NCI-H1694 treated with DMSO at 0.1 percent for 48 hours (cell line): ENCODE results near the gene FAM20C.

Experiments used
- DNase-seq: peaks from one replicate; lab custom pipeline; 2025; lab: John Stamatoyannopoulos, UW

The FAM20C gene

DNA sequence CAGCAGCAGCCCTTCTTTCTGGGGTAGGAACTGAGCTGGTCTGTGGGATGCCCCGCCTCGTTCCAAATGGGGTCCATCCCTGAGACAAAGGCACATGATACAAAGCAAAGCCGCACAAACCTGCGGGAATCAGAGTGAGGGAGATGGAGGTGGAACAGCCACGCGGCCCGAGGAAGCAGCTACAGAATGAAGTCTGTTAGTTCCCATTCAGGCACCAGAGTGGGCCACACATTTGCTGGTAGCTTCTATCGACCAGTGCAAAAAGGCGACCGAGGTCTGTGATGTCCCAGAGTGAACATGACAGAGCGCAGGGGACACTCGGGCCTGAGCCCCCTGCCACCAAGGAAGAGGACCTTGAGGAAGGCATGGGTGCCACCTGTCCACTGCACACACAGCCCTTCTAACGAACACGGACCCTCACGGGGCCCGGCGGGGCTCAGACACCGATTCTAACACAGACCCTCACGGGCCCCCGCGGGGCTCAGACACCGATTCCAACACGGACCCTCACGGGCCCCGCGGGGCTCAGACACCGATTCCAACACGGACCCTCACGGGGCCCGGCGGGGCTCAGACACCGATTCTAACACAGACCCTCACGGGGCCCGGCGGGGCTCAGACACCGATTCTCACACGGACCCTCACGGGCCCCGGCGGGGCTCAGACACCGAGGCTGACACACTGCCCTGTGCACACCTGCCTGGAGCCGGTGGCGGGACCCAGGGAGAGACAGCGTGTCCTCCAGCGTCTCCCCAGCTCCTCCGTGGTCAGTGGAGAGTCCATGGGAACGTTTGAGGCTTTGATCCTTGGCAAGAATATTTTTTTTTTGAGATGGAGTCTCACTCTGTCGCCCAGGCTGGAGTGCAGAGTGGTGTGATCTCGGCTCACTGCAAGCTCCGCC, 32.8 kb upstream of the FAM20C start:
- DNase-seq: peak; percentile 38

DNA sequence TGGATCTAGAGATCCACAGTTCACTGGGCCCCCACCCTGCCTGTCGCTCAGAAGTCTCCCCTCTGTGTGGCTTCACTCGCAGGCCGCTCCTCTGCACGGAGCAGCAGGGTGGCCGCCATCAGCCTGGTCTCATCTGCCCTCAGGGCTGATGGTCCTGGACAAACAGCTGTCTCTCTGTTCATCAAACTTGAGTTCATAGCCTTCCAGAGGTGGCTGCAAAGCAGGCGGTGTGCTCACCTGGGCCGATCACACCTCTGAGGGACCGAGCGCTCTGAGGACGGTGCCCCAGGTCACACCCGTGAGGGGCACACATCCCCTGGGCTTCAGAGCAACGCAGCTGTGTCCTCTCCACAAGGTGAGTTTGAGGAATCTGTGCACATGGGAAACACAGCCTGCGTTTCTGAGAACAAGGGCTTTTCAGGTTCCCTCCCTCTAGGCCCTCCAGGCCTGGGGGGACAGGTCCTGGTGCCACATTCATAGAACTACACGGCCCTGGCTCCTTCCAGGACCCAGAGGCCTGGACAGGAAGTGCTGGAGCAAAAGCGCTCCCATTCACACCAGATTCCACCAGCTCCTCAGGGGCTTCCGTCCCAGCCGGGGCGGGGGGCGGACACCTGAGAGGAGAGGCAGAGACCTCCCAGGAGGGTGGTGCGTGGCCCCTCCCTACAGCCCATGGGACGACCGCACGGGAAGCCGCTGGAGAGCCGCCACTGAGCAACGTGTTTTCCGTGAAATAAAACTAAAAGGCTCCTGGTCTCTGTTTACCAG, 31.2 kb upstream of the FAM20C start:
- DNase-seq: no peak

DNA sequence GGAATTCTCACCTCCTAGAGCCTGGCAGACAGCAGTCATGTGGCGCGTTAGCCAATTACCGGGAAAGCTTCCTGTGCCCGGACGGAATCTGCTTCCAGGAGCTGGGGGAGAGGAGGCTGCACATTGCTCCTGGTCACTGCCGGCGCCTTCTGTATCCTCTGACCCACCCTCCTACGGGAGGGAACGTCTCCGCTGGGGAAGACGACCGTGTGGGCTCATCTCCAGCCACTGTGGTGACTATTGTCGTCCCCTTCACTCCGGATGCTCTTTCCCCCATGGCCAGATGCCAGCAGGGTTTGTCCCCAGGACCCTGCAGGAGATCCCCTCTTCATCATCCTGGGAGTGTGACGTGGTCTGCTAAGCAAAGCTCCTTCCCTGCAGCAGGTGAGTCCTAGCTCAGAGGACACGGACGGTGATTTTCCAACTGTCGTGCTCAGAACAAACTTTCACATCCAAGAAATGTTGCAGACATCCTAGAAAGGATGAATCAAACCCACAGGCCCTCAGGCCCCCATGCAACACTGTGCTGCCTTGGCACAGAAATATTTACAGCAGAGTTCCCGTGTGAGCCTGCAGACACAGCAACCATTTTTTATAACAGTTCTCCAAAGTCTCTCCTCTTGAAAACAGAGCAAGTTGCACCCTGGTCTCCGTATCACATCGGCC, 29.6 kb upstream of the FAM20C start:
- DNase-seq: no peak

DNA sequence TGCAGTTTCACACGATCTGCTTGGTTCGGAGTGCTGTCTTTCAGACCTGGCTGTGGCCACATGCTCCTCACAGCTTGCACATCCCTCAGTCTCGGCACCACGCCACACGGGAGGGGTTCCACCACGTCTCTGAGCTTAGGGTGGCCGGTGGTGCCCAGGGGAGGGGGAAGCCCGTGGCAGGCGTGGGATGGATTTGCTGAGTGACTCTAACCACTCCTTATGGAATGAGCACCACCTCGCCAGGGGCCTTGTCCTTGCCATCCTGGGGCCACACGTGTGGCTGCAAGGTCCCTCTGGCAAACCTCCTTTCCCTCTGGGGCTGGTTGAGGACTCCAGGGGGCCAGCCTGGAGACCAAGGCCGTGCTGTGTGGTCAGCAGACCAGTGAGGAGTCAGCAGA, 29.1 kb upstream of the FAM20C start:
- DNase-seq: no peak

DNA sequence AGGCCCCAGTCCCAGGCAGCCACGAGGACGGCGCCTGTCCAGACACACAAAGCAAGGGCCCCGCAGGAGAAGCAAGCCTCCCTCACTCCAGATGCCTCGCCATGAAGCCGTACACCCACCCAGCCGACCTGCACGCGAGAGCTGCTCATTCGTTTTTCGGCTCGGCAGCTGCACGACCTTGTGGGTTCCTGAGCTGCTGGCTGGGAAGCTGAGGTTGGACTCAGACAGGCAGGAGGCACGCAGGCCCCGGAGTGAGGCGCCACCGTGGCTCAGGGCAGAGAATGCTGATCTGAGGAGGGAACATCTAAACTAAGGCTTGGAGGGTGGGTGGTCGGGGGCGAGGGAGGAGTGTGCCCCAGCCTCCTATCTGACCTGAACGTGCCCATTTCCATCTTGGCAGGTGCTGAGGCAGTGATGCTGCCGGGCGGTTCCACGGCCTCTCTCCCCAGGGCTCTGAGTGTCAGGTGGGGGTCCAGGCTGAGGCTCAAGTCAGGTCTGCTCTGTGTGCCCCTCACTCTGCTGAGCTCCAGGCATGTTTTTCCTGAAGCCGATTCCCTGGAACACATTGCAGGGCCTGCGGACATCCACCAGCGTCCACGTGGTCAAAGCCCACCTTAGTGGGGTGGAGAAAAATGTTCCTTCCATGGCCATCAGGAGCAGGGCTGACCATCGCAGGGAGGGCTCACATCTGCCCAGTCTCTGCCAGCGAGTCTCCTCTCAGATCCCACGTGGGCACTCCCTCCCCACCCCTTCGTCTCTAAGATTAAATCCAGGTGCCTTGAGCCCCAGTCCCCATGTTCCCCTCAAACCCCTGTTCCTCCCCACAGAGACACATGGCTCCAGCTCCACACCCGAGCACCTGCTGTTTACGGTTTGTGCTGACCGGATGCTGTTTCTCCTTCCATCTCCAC, 28.1 kb upstream of the FAM20C start:
- DNase-seq: no peak

DNA sequence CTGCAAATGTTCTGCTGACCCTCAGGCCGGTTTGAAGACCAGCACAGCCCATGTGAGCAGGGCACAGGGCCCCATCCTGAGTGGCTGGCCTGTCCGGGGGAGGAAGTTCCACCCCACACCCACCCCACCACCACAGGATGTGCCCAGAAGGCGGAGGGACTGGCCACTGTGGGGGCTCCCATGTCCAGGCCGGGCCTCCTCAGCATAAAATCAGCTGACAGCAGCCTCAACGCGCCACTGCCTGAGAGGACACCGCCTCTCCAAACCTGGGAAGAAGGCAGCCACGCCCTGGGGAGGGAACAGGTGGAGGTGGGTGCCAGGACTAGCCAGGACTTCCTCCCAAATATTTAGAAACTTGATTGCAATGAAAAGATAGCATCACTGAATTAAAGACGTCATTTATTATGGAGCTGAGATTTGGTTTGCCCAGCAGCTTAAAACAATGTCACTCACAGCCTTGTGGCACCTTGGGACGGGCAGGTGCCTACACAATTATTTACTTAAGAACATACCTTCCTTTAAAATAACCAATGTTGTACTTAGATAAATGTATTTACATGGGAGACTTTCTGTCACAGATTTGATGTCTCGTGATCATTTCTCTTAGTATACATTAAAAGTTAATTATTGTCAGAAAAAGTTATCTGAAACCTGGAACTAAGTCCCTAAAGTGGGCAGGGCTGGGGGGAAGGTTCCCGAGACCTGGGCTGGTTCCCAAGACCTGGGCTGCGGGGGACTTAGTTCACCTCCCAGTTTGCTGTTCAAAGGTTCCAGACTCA, 27.3 kb upstream of the FAM20C start:
- DNase-seq: no peak

DNA sequence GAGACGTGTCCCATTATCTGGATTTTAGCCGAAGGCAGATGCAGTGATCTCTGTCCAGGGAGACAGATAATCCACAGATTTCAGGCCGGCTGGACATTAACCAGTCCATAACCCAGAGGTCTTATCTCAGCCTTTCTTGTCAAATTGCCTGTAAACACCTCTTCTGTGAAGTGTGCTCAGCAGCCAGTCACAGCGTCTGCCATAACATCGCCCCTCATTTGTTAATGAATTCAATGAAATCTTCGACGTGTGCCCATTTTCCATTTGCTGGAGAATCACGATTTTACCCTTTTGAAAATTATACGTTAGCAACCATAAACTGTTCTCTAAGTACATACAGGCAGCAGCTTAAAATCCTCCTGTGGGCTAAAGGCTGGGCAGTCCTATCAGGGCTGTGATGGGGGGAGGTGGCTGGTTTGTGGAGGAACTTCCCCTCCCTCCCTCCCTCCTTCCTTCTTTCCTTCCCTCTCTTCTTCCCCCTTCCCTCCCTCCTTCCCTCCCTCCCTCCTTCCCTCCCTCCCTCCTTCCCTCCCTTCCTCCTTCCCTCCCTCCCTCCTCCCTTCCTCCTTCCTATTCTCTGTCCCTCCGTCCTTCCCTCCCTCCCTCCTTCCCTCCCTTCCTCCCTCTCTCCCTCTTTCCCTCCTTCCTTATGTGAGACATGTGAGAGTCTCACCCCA, 26.6 kb upstream of the FAM20C start:
- DNase-seq: no peak

DNA sequence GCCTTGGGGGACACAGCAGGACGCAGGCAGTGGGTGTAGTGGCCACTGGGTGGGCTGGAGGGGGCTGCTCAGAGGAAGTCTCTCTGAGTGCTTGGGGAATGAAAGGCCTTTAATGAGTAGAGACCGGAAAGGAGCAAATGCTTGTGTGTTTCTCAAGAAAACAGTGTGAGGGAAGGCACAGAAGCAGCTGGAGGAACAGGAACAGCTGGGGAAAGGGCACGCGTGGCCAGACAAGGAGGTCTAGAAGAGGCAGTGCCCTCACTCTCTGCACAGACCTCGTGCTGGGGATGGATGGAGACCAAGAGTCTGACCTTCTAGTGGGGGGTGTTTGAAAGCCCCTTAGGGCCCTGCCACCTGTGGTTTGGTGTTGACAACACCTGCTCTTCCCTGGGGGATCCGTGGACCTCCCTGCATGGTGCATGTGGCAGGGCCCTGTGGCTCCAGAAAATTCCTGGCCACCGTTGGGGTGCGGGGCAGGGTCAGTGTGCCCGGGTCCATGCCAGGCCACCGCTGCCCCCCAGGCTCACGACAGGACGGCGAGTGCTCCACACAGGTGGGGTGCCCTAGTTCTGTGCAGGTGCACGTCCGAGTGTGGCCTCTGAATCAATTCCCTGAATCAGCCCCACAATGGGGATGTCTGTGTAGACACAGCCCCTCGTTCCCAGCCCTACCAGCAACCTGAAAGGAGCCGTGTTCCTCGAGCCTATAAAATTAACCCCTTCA, 25.9 kb upstream of the FAM20C start:
- no peak for DNase-seq

DNA sequence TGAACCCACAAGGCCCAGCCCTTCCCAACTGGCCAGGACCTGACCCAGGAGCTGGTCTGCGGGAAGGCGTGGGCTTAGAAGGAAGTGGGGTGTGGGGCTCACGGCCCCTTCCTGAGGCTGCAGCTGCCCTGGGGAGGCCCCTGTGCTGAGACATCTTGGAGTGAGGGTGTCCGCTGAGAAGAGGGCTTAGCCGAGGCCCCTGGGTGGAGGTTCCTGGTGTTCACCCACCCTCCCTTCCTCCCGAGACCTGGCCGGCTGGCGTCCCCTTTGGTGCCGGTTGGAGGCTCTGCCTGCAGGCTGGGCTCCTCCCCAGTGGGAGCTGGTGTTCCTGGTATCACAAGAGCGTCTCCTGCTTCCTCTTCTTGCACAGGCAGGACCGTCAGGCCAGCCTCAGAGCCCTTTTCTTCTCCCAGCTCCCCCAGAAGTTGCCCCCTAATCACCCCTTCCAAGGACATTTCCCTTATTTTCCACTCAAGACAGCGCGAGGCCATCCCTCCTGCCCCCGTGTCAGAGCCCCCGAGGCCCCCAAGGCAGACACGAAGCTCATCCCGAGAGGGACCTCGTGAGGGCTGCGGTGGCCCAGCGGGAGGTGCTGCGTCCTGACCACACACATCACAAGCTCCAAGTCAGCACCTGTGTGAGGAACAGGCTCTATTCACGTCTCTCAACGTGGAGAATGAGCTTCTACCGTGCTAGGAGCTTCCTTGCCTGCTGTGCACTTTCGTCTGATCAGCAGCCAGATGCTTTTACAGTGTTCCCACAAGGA, 25.1 kb upstream of the FAM20C start:
- DNase-seq: no peak

DNA sequence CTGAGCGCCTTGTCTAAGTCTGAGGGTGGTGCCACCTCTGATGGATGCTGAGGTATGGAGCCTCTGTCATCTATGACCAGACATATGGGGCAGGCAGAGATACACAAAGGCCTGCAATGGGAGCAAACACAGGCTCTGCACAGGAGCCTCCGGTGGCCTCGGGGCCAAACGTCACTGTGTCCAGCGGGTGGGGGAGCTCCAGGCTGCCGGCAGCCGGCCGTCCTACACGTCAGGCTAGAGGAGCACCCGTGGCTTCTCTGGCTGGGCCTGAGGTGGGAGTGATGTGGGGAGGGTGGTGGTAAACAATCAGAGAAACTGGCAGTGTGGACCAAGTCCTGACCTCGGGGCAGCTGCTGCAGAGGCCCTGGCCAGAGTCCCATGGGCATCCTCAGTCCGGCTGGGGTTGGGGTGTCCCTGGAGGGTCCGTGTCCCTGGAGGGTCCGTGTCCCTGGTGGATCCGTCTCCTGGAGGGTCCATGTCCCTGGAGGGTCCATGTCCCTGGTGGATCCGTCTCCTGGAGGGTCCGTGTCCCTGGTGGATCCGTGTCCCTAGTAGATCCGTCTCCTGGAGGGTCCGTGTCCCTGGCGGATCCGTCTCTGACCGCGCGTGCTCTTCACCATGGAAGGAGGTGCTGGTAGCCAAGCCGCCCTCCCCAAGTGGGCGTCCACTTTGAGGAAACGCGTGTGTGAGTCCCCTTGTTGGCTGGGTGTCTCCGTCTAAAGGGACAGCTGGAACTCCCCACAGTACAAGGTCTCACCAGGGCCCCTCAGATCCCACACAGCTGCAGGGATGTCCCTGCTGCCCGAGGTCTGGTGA, 24.2 kb upstream of the FAM20C start:
- no peak for DNase-seq

DNA sequence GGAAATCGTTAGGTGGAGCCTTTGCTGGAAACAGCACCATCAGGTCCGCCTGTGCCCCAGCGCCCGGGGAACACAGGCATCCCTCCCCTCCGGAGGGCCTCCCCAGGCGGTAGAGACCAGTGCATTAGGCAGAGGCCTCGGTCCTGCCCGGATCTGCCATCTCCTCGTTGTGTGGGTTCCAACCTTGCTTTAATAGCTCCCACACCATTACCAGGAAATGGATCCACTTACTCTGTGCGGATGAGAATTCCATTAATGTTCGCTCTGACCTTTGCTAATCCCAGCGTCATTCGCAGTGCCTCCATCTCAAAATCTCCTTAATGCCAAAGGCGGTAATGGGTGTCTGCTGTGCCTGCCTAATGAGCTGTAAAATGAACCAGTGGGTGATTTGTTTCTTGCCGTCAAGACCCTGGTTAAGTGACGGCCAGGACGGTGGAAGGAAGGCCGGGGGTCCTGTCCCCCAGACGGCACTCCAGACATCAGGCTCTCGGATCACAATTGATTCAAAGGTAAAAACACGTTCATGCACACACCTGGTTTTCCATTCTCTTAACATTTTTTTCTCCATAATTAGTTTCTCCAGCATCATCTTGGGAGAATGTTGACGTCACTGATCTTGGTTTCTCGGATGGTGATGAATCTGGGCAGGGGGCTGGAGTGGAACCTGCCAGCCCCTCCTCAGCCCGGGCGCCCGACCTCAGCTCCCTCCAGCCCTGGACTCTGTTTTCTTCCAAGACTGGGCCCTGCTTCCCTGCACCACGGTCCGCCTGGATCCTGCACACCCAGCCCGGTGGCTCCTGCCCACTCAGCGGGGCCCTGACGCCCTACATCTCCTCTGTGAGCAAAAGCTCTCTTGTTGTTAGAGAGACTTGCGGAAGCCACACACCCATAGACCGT, 22.8 kb upstream of the FAM20C start:
- no peak for DNase-seq

DNA sequence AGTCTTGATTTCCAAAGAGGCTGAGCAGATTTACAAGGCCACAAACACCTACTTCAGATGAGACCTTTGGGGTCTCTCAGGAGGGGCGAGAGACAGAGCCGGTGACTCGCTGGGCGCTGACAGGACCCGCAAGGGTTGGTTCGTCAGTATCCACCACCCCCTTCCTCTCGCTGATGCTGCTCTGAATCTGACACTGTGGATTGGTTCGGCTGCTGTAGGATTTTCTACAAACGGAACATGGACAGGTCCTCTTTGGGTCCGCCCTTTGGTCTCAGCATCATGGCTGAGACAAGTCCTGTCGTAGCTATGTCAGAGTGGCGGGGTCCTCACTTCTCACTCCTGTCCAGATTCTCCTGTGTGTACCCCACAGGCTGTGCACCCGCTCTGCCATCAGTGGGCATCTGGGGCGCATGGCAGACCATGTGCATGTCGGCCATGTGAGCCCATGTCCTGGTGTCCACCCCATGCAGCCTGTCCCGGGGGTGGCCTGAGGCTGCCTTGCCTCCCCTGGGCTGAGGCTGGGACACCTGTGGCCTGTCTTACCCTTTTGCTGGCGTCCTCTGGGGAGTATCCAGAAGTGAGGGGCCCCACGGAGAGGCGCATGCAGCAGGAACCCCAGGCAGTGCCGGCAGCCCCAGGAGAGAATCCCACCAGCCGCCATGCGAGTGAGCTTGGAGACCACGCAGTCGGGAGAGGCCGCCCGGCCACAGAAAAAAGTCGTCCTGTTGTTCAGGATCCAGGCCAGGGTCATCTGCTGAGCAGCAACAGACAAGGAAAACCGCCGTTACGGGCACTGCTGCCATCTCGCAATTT, 21.6 kb upstream of the FAM20C start:
- DNase-seq: no peak

DNA sequence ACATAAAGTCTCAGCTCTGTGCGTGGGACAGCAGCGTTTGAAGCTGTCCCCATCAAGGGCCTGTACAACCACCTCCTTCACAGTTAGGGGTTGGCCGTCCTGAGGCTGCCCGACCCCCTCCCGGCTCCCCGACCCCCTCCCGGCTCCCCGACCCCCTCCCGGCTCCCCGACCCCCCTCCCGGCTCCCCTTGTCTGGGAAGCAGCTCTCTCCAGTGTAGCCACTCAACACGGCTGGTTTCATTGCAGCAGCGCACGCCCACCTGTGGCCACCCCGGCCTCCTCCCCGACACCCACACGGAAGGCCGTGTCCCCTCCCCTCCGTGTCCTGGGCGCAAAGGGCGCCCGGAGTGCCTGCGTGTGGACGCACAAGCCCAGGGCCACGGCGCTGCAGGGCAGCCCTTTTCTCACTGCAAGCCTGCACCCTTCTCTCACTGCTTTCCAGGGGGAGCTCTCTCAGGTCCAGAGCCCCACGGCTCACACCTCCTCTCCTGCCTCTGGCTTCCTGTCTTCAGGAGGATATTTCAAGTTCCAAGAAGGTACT, 20.9 kb upstream of the FAM20C start:
- DNase-seq: no peak

DNA sequence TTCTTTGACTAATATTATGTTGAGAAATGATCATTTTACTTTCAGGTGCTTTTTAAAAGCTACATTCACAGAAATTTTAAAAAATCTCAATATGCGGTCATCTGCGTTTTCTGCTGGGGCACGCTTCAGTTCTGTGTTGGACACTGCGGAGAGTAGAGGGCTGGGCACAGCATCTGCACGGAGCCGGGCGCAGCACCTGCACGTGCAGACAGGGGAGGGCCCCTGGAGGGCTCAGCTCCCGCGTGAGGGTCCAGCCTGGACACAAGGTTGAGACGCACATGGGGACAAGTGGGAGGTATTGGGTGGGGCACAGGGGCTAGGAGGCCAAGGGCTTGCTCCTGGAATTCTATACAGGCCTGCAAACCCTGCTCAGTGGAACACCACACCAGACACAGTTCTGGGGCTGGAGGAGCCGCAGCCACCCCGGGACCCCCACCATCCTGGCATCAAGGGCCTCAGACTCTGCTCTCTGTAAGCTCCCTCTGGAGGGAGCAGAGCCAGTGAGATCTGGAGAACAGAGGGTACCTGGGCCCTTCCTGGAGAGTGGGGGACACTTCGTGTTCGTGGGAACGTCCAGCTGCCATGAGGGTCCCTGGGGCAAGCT, 20.4 kb upstream of the FAM20C start:
- no peak for DNase-seq

DNA sequence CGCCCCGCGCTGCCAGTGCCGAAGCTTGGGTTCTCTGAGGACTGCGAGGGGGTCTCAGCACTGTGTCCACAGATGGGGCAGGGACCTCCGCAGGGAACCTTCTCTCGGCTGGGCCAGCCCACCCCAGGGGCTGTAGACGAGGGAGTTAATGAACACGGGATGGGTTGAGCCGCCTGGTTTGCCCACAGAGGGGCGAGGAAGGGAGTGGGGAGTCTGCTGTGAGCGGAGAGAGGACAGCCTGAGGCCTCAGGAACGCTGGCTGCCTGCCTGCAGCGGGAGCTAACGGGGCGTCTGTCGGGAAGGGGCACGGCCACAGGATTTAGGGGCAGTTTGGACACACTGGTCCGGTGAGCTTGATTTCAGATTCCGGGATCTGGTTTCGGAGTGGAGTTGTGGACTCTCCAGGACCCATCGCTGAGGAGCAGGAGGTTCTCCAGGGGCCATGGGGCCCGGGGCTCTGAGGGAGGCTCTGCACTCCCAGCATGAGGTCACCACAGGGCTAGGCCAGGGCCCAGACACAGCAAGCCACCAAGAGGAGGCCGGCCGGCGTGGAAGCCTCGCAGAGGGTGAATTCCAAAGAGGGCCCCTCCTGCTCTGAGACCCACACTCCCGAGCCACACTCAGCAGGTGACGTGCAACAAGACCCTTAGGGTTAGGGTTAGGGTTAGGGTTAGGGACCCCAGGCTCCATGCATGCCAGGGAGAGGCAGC, 19.0 kb upstream of the FAM20C start:
- no peak for DNase-seq
